ENCODE data around the gene TXNRD3. TPM values are rescaled to one million over a fixed set of nuclear protein-coding genes. Genes with fewer than 3 reads are reported as not detected.

The TXNRD3 gene
- total RNA-seq, 1 experiment from 2014 or later = 7.8 TPM

DNA sequence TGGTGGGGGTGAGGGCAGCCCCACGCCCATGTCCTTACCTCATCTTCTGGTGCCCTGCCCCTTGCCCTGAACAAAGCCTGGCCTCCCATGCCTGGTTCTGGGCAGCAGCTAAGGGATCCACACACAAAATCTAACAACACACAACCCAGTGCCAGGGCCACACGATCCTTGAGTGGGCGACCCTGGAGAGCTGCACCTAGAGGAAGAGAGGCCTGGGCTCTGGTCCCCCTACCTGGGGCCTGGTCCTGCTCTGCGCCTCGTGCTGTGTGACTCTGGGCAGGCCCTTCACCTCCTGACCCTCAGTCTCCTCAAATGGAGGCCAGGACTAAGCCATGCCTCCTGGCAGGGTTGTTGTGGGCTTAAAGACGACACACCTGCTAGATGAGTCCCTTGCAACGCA lies 76.2 kb downstream of the TXNRD3 start:
- intact Hi-C loops (cut with micrococcal nuclease) = no loop called here
- no peak for TF ChIP-seq EZH2 (IDR thresholded peaks at IDR 0.05; ENCODE audit: low read length, unreplicated experiment)
- Histone ChIP-seq H2AFZ (ENCODE audit: low read length) (no peak overlapping the region), H3K4me1 (ENCODE audit: insufficient read depth, low read length) (no peaks in the 10 kb centered on the region), H3K27me3 (ENCODE audit: low read length) (no peaks in the 10 kb centered on the region), H3K27ac (ENCODE audit: low read length) (no peak overlapping the region), H3F3A (ENCODE audit: low read length, unreplicated experiment) (no peaks in the 10 kb centered on the region), H3K9me2 (replicated peaks; ENCODE audit: low read length) (no peaks in the 10 kb centered on the region), H3K79me2 (ENCODE audit: low read length) (no peaks in the 10 kb centered on the region), H3K4me3 (ENCODE audit: low read length) (no peak overlapping the region), H4K20me1 (ENCODE audit: low read length) (no peaks in the 10 kb centered on the region), H3K9me3 (ENCODE audit: low read length) (no peaks in the 10 kb centered on the region), H3K4me2 (ENCODE audit: low read length) (no peak overlapping the region), H3K36me3 (ENCODE audit: low read depth, low read length) (no peaks in the 10 kb centered on the region), H3K9ac (ENCODE audit: low read length) (no peak overlapping the region)
- no TSS peak for BruUV-seq (replicated peaks)
- ATAC-seq (no peak), DNase-seq (no peak)
- ChIA-PET CTCF (no interaction called here), POLR2A (ENCODE audit: unreplicated experiment) (no interaction called here)

DNA sequence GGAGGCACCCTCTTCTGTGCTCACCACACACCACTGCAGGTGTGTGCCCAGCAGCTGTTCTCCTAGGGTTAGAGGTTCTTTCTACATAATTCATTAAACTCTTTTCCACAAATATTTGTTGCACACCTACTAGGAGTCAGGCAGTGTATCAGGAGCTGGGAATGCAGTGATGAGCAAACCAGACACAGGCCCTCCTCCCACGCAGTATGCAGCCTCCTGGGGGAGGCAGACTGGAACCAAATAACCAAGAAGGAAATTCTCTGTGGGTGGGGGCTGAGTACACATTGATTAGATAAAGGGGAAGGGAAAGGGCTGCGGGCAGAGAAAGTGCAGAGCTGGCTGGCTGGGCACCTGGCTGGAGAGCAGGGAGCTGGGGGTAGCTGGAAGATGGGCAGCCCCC lies 77.7 kb downstream of the TXNRD3 start:
- no peak overlapping the region for H3K4me2 ChIP-seq (ENCODE audit: low read length)
- H2AFZ ChIP-seq (ENCODE audit: low read length) = no peak overlapping the region
- no peaks in the 10 kb centered on the region for H3K27me3 ChIP-seq (ENCODE audit: low read length)
- ChIA-PET POLR2A (ENCODE audit: unreplicated experiment) (no interaction called here), CTCF (no interaction called here)
- no peaks in the 10 kb centered on the region for H4K20me1 ChIP-seq (ENCODE audit: low read length)
- H3K9ac ChIP-seq (ENCODE audit: low read length) = no peak overlapping the region
- H3K79me2 ChIP-seq (ENCODE audit: low read length) = no peaks in the 10 kb centered on the region
- H3K36me3 ChIP-seq (ENCODE audit: low read depth, low read length) = no peaks in the 10 kb centered on the region
- TF ChIP-seq, protein P1, sequence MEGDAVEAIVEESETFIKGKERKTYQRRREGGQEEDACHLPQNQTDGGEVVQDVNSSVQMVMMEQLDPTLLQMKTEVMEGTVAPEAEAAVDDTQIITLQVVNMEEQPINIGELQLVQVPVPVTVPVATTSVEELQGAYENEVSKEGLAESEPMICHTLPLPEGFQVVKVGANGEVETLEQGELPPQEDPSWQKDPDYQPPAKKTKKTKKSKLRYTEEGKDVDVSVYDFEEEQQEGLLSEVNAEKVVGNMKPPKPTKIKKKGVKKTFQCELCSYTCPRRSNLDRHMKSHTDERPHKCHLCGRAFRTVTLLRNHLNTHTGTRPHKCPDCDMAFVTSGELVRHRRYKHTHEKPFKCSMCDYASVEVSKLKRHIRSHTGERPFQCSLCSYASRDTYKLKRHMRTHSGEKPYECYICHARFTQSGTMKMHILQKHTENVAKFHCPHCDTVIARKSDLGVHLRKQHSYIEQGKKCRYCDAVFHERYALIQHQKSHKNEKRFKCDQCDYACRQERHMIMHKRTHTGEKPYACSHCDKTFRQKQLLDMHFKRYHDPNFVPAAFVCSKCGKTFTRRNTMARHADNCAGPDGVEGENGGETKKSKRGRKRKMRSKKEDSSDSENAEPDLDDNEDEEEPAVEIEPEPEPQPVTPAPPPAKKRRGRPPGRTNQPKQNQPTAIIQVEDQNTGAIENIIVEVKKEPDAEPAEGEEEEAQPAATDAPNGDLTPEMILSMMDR (conservative IDR thresholded peaks at IDR 0.05; ENCODE audit: low read depth, low read length) = no peak
- TF ChIP-seq EZH2 (IDR thresholded peaks at IDR 0.05; ENCODE audit: low read length, unreplicated experiment) (no peak), EZH2phosphoT487 (IDR thresholded peaks at IDR 0.05; ENCODE audit: borderline replicate concordance, low read length) (no peak)
- no peaks in the 10 kb centered on the region for H3K9me3 ChIP-seq (ENCODE audit: low read length)
- no peaks in the 10 kb centered on the region for H3K4me1 ChIP-seq (ENCODE audit: insufficient read depth, low read length)
- H3F3A ChIP-seq (ENCODE audit: low read length, unreplicated experiment) = no peaks in the 10 kb centered on the region
- no peak overlapping the region for H3K27ac ChIP-seq (ENCODE audit: low read length)
- intact Hi-C loops (cut with micrococcal nuclease) = no loop called here
- H3K4me3 ChIP-seq (ENCODE audit: low read length) = no peak overlapping the region
- ATAC-seq = no peak
- H3K9me2 ChIP-seq (replicated peaks; ENCODE audit: low read length) = no peaks in the 10 kb centered on the region
- no peak for DNase-seq
- BruUV-seq (replicated peaks) = no TSS peak

DNA sequence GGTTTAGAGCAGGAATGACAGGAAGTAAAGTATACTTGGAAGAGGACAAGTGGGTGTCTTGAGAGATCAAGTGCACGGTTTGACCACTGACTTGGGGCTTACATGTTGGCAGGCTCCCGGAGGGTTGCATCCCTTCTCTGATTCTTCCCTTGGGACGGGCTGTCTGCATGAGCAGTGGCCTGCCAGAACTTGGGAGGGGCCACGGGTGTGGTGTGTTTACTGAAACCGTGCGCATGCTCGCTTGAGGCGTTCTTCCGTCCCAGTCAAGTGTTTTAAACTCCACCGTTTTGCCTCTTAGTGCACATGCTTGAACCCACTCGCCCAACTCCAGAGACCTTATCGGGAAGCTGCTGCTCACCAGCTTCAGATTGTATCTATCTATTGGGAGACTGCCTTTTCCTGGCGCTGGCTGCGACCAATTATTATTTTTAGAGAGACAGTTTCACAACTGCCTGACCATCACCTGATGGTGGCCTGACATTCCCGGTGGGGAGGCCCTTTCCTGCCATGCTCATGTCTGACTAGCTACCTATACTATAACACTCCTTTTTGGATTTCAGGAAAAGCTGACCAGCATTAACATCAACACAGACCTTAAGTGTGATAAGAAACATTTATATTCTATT lies 81.3 kb downstream of the TXNRD3 start:
- TF ChIP-seq EZH2phosphoT487 (IDR thresholded peaks at IDR 0.05; ENCODE audit: borderline replicate concordance, low read length) (no peak), EZH2 (IDR thresholded peaks at IDR 0.05; ENCODE audit: low read length, unreplicated experiment) (no peak)
- TF ChIP-seq, protein P1 (conservative IDR thresholded peaks at IDR 0.05; ENCODE audit: low read depth, low read length) = no peak
- H3K27ac ChIP-seq (ENCODE audit: low read length) = no peak overlapping the region
- no TSS peak for BruUV-seq (replicated peaks)
- no peaks in the 10 kb centered on the region for H3K36me3 ChIP-seq (ENCODE audit: low read depth, low read length)
- H3F3A ChIP-seq (ENCODE audit: low read length, unreplicated experiment) = no peaks in the 10 kb centered on the region
- H3K4me2 ChIP-seq (ENCODE audit: low read length) = no peak overlapping the region
- no peaks in the 10 kb centered on the region for H3K79me2 ChIP-seq (ENCODE audit: low read length)
- DNase-seq = no peak
- POLR2A ChIA-PET (ENCODE audit: unreplicated experiment) = no interaction called here
- no peaks in the 10 kb centered on the region for H3K27me3 ChIP-seq (ENCODE audit: low read length)
- no peaks in the 10 kb centered on the region for H4K20me1 ChIP-seq (ENCODE audit: low read length)
- H3K9me3 ChIP-seq (ENCODE audit: low read length) = no peaks in the 10 kb centered on the region
- no peak overlapping the region for H2AFZ ChIP-seq (ENCODE audit: low read length)
- H3K9ac ChIP-seq (ENCODE audit: low read length) = no peak overlapping the region
- CTCF ChIA-PET = no interaction called here
- ATAC-seq = no peak
- intact Hi-C loops (cut with micrococcal nuclease) = no loop called here
- H3K4me1 ChIP-seq (ENCODE audit: insufficient read depth, low read length) = no peaks in the 10 kb centered on the region
- no peak overlapping the region for H3K4me3 ChIP-seq (ENCODE audit: low read length)
- no peaks in the 10 kb centered on the region for H3K9me2 ChIP-seq (replicated peaks; ENCODE audit: low read length)

Measured in PC-3 (cell line).